SKM-1 (cell line): ENCODE data around the gene PCDH11X.
A peak's percentile ranks its signal among the peaks of the same experiment; 100 is the strongest.
"Not testable (repeated sequence)": the region's sequence is repeated elsewhere in the genome, so short reads cannot be mapped to it uniquely, and the experiment has no call there.

Experiments
- DNase-seq: peaks from one replicate; lab custom pipeline; 2025; ENCODE audit not compliant: unreplicated experiment; lab: John Stamatoyannopoulos, UW

Gene PCDH11X, protein sequence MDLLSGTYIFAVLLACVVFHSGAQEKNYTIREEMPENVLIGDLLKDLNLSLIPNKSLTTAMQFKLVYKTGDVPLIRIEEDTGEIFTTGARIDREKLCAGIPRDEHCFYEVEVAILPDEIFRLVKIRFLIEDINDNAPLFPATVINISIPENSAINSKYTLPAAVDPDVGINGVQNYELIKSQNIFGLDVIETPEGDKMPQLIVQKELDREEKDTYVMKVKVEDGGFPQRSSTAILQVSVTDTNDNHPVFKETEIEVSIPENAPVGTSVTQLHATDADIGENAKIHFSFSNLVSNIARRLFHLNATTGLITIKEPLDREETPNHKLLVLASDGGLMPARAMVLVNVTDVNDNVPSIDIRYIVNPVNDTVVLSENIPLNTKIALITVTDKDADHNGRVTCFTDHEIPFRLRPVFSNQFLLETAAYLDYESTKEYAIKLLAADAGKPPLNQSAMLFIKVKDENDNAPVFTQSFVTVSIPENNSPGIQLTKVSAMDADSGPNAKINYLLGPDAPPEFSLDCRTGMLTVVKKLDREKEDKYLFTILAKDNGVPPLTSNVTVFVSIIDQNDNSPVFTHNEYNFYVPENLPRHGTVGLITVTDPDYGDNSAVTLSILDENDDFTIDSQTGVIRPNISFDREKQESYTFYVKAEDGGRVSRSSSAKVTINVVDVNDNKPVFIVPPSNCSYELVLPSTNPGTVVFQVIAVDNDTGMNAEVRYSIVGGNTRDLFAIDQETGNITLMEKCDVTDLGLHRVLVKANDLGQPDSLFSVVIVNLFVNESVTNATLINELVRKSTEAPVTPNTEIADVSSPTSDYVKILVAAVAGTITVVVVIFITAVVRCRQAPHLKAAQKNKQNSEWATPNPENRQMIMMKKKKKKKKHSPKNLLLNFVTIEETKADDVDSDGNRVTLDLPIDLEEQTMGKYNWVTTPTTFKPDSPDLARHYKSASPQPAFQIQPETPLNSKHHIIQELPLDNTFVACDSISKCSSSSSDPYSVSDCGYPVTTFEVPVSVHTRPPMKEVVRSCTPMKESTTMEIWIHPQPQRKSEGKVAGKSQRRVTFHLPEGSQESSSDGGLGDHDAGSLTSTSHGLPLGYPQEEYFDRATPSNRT (N-terminal part only)

DNA sequence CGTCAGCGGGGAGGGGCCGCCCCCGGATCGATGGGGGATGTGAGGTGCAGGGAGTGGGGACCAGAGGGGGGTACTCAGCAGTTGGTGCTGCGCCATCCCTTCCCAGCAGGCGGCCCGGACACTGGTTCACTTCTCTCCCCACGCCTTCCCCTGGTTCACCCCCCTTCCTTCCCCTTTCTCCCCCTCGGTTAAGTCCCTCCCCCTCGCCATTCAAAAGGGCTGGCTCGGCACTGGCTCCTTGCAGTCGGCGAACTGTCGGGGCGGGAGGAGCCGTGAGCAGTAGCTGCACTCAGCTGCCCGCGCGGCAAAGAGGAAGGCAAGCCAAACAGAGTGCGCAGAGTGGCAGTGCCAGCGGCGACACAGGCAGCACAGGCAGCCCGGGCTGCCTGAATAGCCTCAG, at the start of gene PCDH11X:
Gene PCDH11X (plus strand): TSS at position 241 of the 400 bp plus-strand sequence. CDS start 56,130 bp downstream, outside the sequence.
- not testable (repeated sequence) for DNase-seq

DNA sequence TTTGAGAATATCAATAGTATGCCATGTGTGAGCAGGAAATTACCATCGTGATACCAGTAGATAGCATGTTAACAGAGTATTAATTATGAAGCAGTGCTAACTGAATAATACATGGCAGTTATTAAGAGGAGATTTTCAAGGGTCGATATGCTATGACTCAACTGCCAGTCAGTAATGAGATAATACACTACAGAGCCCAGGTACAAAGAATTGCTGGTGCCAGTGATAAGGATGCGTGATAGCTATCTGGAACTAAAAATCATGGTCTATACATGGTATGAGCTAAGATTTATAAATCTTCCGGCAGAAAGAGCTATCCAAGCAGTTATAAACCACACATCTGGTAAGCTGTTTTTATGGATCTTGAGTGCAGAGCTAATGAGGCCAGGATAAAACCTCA, 31.7 kb upstream of the PCDH11X start:
- DNase-seq = not testable (repeated sequence)

DNA sequence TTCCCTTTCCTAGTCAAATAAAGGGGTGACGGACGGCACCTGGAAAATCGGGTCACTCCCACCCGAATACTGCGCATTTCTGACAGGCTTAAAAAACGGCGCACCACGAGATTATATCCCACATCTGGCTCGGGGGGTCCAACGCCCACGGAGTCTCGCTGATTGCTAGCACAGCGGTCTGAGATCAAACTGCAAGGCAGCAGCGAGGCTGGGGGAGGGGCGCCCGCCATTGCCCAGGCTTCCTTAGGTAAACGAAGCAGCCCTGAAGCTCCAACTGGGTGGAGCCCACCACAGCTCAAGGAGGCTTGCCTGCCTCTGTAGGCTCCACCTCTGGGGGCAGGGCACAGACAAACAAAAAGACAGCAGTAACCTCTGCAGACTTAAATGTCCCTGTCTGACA, 26.2 kb upstream of the PCDH11X start:
- not testable (repeated sequence) for DNase-seq

DNA sequence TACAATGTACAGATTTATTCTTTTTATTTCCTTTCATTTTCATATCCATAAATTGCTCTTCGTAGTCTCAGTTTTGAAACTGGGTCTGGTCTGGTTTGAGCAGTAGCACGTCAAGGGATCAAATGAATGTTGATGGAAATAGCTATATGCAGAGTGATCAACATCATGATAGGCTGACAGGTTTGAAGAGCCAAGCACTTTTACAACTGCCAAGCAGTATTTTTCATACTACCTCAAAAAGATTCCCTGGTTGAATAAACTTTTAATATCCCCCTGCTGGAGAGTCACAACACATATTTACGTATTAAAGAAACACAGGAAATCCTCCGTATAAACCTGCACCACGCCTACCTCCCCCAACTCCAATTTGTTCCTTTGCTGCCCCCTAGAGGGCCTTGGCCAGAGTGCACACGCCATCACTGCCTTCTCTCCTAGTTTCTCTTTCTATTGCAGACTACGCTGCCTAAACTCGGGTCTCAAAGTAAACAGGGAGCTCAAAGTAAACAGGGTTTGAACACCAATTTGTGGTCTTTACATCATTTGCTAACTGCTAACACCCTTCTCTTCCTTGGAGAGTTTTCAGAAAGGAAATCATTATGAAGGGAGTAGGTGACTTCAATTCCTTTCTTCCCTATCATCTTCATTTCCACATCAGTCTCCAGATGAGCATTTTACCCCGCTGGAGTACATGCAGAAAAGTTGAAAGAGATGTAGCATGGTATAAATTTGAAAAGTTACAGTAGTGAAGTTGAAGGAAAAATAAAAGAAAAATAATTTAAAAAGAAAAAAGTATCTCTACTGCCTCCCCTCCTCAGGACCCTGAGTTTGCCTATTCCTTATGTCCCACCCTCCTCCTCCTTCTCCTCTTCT, 8.3 kb upstream of the PCDH11X start:
- not testable (repeated sequence) for DNase-seq

DNA sequence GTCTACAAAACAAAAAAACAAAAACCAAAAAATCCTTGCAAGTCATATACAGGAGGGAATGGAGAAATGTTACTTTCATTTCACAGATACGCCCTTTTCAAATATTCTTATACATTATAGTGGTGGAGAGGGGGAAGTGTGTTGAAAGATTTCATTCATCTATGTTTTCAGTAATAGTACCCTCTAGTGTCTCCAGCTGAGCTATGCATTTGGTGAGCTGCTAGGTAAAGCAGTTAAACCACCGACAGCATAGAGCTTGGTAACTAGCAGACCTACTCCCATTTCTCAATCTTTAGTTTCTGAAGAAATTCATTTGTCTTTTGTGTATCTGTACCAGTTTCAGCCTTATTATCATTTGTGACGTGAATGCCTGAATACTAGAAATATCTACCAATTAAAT, 5.2 kb upstream of the PCDH11X start:
- DNase-seq = not testable (repeated sequence)

DNA sequence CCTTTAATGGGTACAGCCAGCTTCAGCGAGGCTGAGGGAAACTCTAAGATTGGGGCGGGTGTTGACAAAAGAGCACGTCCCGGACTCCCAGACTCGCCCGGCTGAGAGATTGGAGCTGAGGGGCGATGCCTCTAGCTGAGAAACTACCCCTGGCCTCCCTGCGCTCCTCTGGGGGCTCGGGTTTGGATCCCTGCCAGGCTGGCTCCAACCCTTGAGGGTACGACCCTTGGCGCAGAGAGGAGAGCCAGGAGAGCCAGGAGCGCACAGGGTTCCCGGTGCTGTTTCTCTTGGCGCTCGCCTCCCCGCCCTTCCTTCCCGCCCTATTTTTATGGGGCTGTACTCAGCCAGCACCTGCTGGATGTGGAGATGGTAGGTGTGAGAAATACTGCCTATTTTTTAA, 833 bp downstream of the PCDH11X start:
- DNase-seq = peak; percentile 0

DNA sequence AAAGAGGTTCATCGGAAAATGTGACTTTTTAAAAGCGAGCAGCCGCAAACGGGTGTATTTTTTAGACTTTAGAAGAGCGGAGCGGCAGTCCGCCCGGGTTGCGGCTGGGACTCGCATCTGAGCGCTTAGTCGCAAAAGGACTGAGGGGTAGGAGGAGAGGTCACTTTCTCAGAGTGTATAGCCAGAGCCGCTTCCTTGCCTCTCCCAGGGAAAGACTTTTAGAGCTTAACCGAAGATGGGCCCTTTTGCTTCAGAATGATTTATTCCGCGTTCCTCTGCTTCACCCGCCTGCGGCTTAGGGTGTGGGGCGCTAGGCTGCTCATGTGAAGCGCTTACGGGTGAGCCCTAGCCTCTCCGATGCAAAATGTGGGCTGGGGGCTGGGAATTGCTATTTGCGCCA, 1.5 kb downstream of the PCDH11X start:
- DNase-seq = not testable (repeated sequence)

DNA sequence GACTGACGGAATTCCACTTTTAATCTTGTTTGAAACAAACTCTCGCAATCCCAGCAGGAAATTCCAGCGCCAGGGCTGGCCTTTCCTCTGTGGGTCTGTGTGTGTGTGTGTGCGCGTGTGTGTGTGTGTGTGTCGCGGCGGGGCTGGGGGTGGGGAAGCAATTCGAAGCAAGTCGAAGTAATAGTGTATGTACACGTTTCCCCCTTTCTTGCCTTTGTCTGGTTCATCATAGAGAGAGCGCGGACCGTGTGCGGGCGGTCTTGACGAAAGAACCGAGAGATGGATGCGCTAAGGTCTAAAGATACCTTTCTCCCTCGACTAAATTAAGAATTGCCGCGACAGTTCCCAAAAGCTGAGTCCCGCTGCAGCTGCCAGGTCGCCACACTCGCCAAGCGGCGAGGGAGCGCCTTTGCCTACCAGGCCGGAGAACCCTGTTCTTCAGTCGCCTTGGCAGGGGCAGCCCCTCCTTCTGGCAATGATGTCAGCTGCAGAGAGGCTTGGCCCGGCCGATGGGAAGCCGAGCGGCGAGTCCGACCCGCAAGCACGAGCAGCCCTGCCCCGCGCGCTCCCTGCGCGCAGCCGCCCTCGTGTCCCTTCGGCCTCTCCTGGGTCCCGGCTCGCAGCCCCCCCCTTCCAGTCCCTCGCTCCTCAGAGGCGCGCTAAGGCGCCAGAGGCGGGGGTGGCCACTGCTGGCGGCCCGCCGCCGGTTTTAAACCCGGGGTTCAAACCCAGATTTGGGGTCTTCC, 2.6 kb downstream of the PCDH11X start:
- not testable (repeated sequence) for DNase-seq

DNA sequence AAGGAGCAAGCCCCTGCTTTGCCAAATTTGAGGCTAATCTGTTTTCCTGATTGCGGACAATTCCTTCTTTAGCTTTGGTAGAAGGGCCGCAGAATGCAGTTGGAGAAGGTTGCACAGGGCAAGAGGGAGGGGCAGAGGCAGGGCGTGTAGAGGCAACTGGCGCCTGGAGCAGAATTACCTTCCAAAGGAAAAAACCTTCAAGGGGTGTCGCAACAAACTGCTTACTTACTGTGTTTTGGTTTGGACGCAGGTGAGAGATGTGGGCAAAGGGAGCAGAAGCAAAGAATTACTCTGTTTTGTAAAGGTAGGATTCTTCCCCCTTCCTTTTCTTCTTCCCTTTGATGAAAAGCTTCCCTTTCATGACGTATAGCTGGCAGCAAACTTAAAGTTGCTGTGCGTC, 3.6 kb downstream of the PCDH11X start:
- not testable (repeated sequence) for DNase-seq

DNA sequence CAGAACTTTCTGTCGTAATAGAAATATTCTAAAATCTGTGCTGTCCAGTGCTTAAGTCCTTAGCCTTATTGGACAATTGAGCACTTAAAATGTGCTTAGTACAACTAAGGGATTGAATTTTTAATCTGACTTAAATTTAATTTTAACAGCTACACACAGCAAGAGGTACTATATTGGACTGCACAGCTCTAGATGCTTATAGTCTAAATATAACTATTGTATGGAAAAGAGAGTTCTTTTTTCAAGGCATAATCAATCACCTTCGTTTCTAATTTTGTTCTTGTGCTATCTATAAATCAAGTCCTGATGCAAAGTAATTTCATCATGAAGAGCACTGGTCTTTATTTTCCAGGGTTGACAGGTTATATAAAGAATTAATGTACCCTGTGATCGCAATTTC, 38.4 kb downstream of the PCDH11X start:
- DNase-seq = not testable (repeated sequence)

DNA sequence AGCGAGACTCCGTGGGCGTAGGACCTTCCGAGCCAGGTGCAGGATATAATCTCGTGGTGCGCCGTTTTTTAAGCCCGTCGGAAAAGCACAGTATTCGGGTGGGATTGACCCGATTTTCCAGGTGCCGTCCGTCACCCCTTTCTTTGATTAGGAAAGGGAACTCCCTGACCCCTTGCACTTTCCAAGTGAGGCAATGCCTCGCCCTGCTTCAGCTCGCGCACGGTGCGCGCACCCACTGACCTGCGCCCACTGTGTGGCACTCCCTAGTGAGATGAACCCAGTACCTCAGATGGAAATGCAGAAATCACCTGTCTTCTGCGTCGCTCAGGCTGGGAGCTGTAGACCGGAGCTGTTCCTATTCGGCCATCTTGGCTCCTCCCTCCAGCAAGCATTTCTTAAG, 46.1 kb downstream of the PCDH11X start:
- not testable (repeated sequence) for DNase-seq
